Endometrium (tissue), 2 donors: ENCODE data around the gene CCNA1.

Experiments
- FAIRE-seq: peaks from 2 replicates; lab custom pipeline; 2012; peaks lifted over from hg19 to GRCh38; lab: Jason Lieb, UNC
- donor health status: control.
- donor health status: control.

CCNA1 gene

GRCh38 chr13:36432106-36432544 is at the start of gene CCNA1:
CCNA1 (plus strand) TSS chr13:36432495; CDS start chr13:36433057, 562 bp downstream.
- FAIRE-seq, result no peak

- no peak for FAIRE-seq
These were observed 46.8 kb upstream of the CCNA1 start for GRCh38 chr13:36385489-36385888.

DNA sequence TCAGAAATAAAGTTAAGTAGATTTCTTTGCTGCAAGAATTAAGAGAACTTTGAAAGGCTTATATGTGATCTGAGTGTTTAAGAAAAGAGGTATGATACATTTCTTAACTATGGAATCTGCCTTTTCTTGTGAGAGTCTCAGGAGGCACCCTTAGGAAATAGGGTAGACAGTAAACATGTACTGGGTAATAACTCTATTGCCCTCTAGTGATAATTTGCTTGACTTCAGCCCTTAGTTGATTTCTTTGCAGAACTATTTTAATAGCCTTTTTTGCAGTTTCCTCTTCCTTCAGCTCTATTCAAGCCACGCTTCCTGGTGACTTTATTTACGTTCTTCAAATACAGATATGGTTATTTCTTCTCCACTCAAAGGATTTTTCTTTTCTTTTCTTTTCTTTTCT is 37.0 kb upstream of the CCNA1 start:
- FAIRE-seq, result peak; percentile 84

GRCh38 chr13:36405151-36405550 is 27.1 kb upstream of the CCNA1 start:
- FAIRE-seq, result no peak

DNA sequence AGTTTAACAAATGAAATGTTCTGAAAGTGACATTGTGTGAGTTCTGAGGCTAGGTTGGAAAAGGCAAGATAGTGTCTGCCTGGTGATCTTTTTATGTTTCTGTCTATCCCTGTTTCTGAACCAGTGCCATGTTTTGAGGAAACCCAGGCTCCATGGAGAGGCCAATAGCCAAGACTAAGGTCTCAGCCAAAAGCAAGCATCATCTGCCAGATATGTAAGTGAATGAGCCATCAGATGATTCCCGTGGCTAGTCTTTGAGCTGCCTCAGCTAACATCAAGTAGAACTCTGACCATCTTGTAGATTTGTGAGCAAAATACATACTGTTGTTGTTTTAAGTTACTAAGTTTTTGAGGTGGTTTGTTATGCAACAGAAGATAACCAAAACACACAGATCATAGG is 19.6 kb upstream of the CCNA1 start:
- no peak for FAIRE-seq

DNA sequence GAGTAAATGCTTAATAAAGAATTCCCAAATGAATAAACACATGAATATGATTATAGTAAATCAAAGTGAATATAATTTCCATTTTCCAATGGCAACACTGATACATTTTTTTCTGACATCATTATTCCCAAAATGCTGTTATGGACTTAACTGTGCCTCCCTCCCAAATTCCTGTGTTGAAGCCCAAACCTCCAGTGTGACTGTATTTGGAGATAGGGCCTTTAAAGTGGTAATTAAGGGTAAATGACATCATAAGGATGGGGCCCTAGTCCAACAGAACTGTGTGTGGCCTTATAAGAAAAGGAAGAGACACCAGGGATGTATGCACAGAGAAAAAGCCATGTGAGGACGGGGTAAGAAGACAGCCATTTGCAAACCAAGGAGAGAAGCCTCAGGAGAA is 19.1 kb upstream of the CCNA1 start:
- FAIRE-seq, result no peak

DNA sequence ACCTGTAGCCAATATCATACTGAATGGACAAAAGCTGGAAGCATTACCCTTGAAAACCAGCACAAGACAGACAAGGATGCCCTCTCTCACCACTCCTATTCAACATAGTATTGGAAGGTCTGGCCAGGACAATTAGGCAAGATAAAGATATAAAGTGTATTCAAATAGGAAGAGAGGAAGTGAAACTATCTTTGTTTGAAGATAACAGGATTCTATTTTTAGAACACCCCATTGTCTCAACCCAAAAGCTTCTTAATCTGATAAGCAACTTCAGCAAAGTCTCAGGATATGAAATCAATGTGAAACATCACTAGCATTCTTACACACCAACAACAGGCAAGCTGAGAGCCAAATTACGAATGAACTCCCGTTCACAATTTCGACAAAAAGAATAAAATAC is 17.8 kb upstream of the CCNA1 start:
- no peak for FAIRE-seq

DNA sequence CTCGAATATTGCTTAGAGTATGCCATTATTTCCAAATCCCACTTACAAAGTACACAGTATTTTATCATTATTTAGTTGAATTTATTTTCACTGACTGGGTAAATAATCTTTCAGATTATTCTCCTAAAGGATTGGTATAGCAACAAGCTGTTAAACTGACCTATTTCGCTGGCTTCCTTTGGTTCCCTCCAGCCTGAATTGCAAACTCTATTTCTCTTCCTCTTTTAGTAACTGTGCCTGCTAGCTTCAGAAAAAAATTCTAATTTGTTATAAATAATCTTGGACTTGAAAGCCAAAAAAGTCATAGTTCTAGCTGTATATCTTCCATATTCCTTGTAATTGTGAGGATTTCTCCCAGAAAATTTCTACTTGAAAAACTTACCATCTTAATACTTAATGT is 15.0 kb upstream of the CCNA1 start:
- no peak for FAIRE-seq

- FAIRE-seq, result no peak
These were observed 14.1 kb upstream of the CCNA1 start for GRCh38 chr13:36418022-36418805.

- no peak for FAIRE-seq
These were observed 11.8 kb upstream of the CCNA1 start for GRCh38 chr13:36420437-36420891.

- FAIRE-seq, result no peak
These were observed 10.8 kb upstream of the CCNA1 start for GRCh38 chr13:36421447-36421846.

GRCh38 chr13:36428086-36428485 is 4.2 kb upstream of the CCNA1 start:
- FAIRE-seq, result no peak

- FAIRE-seq, result no peak
These were observed 1.8 kb upstream of the CCNA1 start for GRCh38 chr13:36430247-36431203.

GRCh38 chr13:36431204-36432105 is 840 bp upstream of the CCNA1 start:
- FAIRE-seq, result no peak

- no peak for FAIRE-seq
These were observed 4.5 kb downstream of the CCNA1 start for GRCh38 chr13:36436811-36437210.

GRCh38 chr13:36438594-36439483 is 6.5 kb downstream of the CCNA1 start:
- no peak for FAIRE-seq

DNA sequence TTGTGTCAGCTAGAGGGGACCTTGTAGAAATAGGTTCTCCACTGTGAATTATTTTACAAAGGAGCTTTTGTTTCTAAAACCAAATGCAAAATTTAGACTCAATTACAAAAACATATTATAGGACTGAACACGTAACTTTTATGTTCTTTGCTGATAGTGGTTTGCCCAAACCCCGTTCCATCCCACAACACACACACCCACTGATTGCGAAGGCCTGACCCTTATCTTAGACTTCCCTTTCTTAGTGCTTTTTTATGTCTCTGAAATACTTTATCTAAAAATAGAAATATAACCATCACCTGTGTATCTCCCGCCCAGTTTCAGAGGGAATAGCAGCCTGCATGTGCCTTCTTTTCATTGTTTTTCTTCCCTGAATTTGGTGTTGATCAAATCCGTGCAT is 13.0 kb downstream of the CCNA1 start:
- FAIRE-seq, result no peak

DNA sequence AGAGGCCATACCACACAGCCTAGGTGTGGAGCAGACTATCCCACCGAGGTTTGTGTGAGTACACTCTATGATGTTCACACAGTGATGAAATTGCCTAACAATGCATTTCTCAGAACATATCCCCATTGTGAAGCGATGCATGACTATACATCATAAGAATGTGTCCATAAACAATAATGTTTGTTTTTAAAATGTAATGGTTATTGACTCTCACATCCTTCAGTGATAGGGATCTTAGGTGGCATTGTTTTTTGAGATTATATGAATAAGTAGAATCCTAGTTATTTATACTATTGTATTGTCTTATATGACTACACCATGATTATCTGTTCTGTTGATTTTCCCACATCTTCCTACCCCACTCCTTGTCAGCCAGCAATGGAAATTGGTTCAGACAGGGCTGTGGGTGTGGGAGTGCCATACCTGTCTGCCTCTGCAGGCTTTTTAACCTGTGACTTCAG is 13.6 kb downstream of the CCNA1 start:
- no peak for FAIRE-seq

GRCh38 chr13:36447501-36447900 is 15.2 kb downstream of the CCNA1 start:
- no peak for FAIRE-seq

DNA sequence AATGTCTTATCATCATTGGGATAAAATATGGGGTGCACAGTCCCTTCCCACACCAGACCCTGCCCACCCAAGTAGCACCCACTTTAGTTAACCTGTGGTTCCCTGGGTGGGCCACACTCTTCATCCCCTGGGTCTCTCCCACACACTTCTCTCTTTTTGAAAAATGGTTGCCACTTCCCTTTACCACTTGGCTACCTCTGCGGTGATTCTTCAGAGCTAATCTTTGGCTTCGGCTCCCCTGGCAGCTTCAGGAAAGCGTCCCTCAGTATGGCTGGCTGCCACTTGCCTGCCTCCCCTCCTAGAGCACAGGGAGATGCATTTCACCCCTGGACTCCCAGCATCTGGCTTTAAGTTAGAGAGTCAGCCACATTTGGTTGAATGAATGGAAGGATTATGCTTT is 18.2 kb downstream of the CCNA1 start:
- no peak for FAIRE-seq

DNA sequence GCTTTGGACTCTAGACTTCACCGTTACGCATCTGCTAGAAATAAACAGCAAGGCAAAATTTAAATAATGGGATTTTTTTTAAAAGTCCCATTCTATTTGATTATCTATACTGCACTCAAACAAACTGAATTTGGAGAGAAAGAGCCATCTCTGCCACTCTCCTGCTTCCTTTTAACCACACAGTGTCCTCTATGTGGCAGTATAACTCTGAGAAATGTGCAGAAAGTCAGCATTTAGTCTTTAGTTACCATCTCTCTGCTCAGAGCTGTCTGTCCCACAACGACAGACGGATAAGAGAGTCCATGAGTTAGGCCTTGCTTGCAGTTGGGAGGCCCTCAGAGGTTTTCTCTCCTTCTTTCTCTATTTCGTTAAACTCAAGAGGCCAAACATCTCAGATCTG is 21.2 kb downstream of the CCNA1 start:
- FAIRE-seq, result no peak
